GM12878 (cell line): ENCODE results near the gene RPS6KA2. TPM values are rescaled to one million over a fixed set of nuclear protein-coding genes. Genes with fewer than 3 reads are reported as not detected.

Experiments
- ATAC-seq: fragments of 200-7000 bp; cut with Tn5 transposase; 3 replicates; pipeline ENCODE4 v1.9.1; 2020; ENCODE audit warnings: mild to moderate bottlenecking, moderate library complexity
- BruUV-seq: library from RNA; stranded (reverse); fragments of 400-500 nt; replicated peaks from 2 replicates; lab custom pipeline; 2021; lab: Mats Ljungman, UMichigan
- CTCF ChIA-PET: fragments of 300-600 bp; sonication (Branson Sonifier 250); formaldehyde crosslinking; extraction: SDS; loops from one replicate; lab custom pipeline; 2021; ENCODE audit warnings: inconsistent platforms; lab: Yijun Ruan, JAX
- POLR2A ChIA-PET: fragments of 350-600 bp; formaldehyde crosslinking; extraction: SDS; loops from one replicate; lab custom pipeline; 2021; ENCODE audit warnings: inconsistent platforms; lab: Charles Lee
- RAD21 ChIA-PET: fragments of 300-600 bp; sonication (Branson Sonifier 250); formaldehyde crosslinking; loops from one replicate; lab custom pipeline; 2023; ENCODE audit warnings: antibody characterized with exemption; ENCODE audit not compliant: unreplicated experiment; lab: Charles Lee
- SMC1A ChIA-PET: fragments of 300-600 bp; sonication (Branson Sonifier 250); formaldehyde crosslinking; loops from one replicate; lab custom pipeline; 2023; ENCODE audit not compliant: unreplicated experiment, uncharacterized antibody; lab: Charles Lee
- DNase-seq: peaks from one replicate; pipeline ENCODE4 v3.0.0-alpha.2; 2011; ENCODE audit warnings: low read depth, low spot score
- FAIRE-seq: peaks from 3 replicates; lab custom pipeline; 2011; peaks lifted over from hg19 to GRCh38; lab: Jason Lieb, UNC
- H2AFZ ChIP-seq: 2 replicates; pipeline ENCODE4 v1.6.0; 2011; ENCODE audit warnings: low read depth, low read length, control low read depth; ENCODE audit not compliant: control insufficient read depth
- H3K27ac ChIP-seq: 2 replicates; pipeline ENCODE4 v1.5.1; 2011; ENCODE audit warnings: control low read depth; ENCODE audit not compliant: control insufficient read depth, insufficient read depth
- H3K27me3 ChIP-seq, 2 experiments: replicated peaks in 1 of 2; 2 replicates each; pipeline versions ENCODE4 v1.6.0 to v1.6.1; 2011; ENCODE audit warnings: low read length in 1 of 2; ENCODE audit not compliant: control insufficient read depth in 2 of 2, insufficient read depth in 2 of 2
- H3K36me3 ChIP-seq, 2 experiments: 2 replicates each; pipeline ENCODE4 v1.5.1; 2011; ENCODE audit warnings: low read length in 1 of 2; ENCODE audit not compliant: control insufficient read depth in 2 of 2, insufficient read depth in 2 of 2
- H3K4me1 ChIP-seq: 2 replicates; pipeline ENCODE4 v1.6.1; 2011; ENCODE audit warnings: mild to moderate bottlenecking, low read length, moderate library complexity, mixed read lengths; ENCODE audit not compliant: control insufficient read depth, insufficient read depth
- H3K4me2 ChIP-seq: 2 replicates; pipeline ENCODE4 v1.6.0; 2011; ENCODE audit warnings: control low read depth; ENCODE audit not compliant: control insufficient read depth, insufficient read depth
- H3K4me3 ChIP-seq: fragments of 200-600 bp; sonication (generic); 2 replicates; pipeline ENCODE4 v1.5.1; 2016
- H3K79me2 ChIP-seq: 2 replicates; pipeline ENCODE4 v1.6.0; 2011; ENCODE audit warnings: low read length; ENCODE audit not compliant: control insufficient read depth, insufficient read depth
- H3K9ac ChIP-seq: 2 replicates; pipeline ENCODE4 v1.8.0; 2011; ENCODE audit warnings: low read length, control low read depth, mixed read lengths; ENCODE audit not compliant: control insufficient read depth, insufficient read depth
- H3K9me3 ChIP-seq: replicated peaks from 3 replicates; pipeline ENCODE4 v1.5.1; 2011; ENCODE audit warnings: mild to moderate bottlenecking, low read length; ENCODE audit not compliant: control insufficient read depth, insufficient read depth
- H4K20me1 ChIP-seq: 2 replicates; pipeline ENCODE4 v1.6.0; 2011; ENCODE audit not compliant: control insufficient read depth, insufficient read depth
- ASH2L ChIP-seq: fragments of 300-600, 200-600 bp; sonication (generic); IDR thresholded peaks from 2 replicates; pipeline ENCODE4 v1.6.1; 2017; ENCODE audit warnings: low read depth, mild to moderate bottlenecking, borderline replicate concordance
- ATF2 ChIP-seq: IDR thresholded peaks from 2 replicates; pipeline ENCODE4 v1.6.1; 2012; ENCODE audit warnings: low read length, inconsistent platforms
- CREB1 ChIP-seq: IDR thresholded peaks from 2 replicates; pipeline ENCODE4 v1.6.1; 2012; ENCODE audit warnings: low read depth, mild to moderate bottlenecking, inconsistent platforms
- GABPA ChIP-seq: IDR thresholded peaks from 2 replicates; pipeline ENCODE4 v1.6.1; 2014; ENCODE audit warnings: antibody characterized with exemption, low read depth, mild to moderate bottlenecking, inconsistent platforms
- PAX5 ChIP-seq: IDR thresholded peaks from 2 replicates; pipeline ENCODE4 v1.6.1; 2011; ENCODE audit warnings: low read depth, low read length, borderline replicate concordance
- RFX5 ChIP-seq: IDR thresholded peaks from 2 replicates; pipeline ENCODE4 v1.6.1; 2011; ENCODE audit warnings: low read depth, low read length, improper control_type of control experiment
- SMARCA5 ChIP-seq: fragments of 450-650 bp; IDR thresholded peaks from 2 replicates; pipeline ENCODE4 v1.6.1; 2017; ENCODE audit warnings: mild to moderate bottlenecking
- SP1 ChIP-seq: IDR thresholded peaks from one replicate; pipeline ENCODE4 v1.6.1; 2011; ENCODE audit warnings: low read depth, low read length
- TCF7 ChIP-seq: IDR thresholded peaks from 2 replicates; pipeline ENCODE4 v1.6.1; 2014; ENCODE audit warnings: antibody characterized with exemption, borderline replicate concordance
- WGBS: methylation state at CpG from one replicate; pipeline ENCODE4 v1.1.6; 2016; ENCODE audit warnings: low lambda C conversion rate; ENCODE audit not compliant: insufficient replicate concordance, insufficient coverage; ENCODE audit errors: missing lambda C conversion rate; 5-methylcytosine and 5-hydroxymethylcytosine counted together
- in situ Hi-C: fragments of 300-500 bp; cut with MboI; formaldehyde crosslinking; loops from 9 replicates; pipeline ENCODE4 v1.14.3; 2018; ENCODE audit warnings: mixed read lengths
- intact Hi-C: fragments of 100-400 bp; cut with micrococcal nuclease; formaldehyde crosslinking; loops from one replicate; pipeline ENCODE4 v1.14.2; 2022; ENCODE audit not compliant: unreplicated experiment
- polyA plus RNA-seq, 11 experiments: library from polyadenylated mRNA; depleted of rRNA in 4 of 11; unstranded in 6 of 11; stranded (reverse) in 5 of 11; fragments of >200 nt; fragmentation: Nextera tagmentation in 4 of 11; fragmentation: Illumina TruSeq in 1 of 11; extraction: Ambion mirVana in 4 of 11; extraction: Trizol in 1 of 11; gene quantifications; 1 replicate in 1 of 11; 2 replicates in 10 of 11; pipeline versions ENCODE4 v1.2.1 to v1.2.3, GENCODE V29; 2011 to 2016; ENCODE audit warnings: inconsistent platforms in 2 of 11, missing spikeins in 2 of 11, low read depth in 1 of 11
- total RNA-seq, 4 experiments: library from RNA; depleted of rRNA in 3 of 4; stranded (reverse); fragments of >200 nt in 3 of 4; fragmentation: Illumina TruSeq in 1 of 4; extraction: Trizol in 1 of 4; gene quantifications; 2 replicates each; pipeline versions ENCODE4 v1.2.1 to v1.2.3, GENCODE V29; 2013 to 2021

The RPS6KA2 gene
- total and polyA plus RNA-seq, 10 of the 15 experiments (the other 5 are each of a cell fraction or from before 2014, with no cell fraction given), result 0.02 to 1.0 (median 0.22) TPM; not detected in 1

GRCh38 chr6:166667796-166668610, 41.0 kb upstream of the RPS6KA2 start:
- intact Hi-C loops (no loop called here), in situ Hi-C loops (no loop called here)
- RAD21 ChIA-PET, result no interaction called here
- POLR2A ChIA-PET, result interaction anchor here (0.6 kb wide), 1 partner anchor 880 kb away, joined by 3 read pairs; no protein-coding TSS in a partner anchor
- no peak for FAIRE-seq
- Histone ChIP-seq H3K27me3 (peaks cover 0 to 4% of the 10 kb centered on the region in 2 experiments; a peak in 1 of 4 replicates), H3K4me2 (no peak overlapping the region), H3K79me2 (no peaks in the 10 kb centered on the region), H3K4me3 (no peak overlapping the region), H2AFZ (no peak overlapping the region), H3K36me3 (no peaks in the 10 kb centered on the region), H3K27ac (no peak overlapping the region), H4K20me1 (no peaks in the 10 kb centered on the region), H3K4me1 (no peaks in the 10 kb centered on the region), H3K9ac (no peak overlapping the region), H3K9me3 (no peaks in the 10 kb centered on the region)
- CTCF ChIA-PET, result no interaction called here
- no peak for ATAC-seq
- 38% methylated on average over 18 of the region's 18 CpGs for WGBS
- no TSS peak for BruUV-seq
- TF ChIP-seq CREB1, result no peak
- no peak for TF ChIP-seq SMARCA5
- no peak for TF ChIP-seq GABPA
- no peak for TF ChIP-seq SP1
- TF ChIP-seq ATF2, result no peak
- no peak for TF ChIP-seq ASH2L
- no peak for TF ChIP-seq TCF7
- TF ChIP-seq PAX5, result no peak
- TF ChIP-seq RFX5, result no peak
- SMC1A ChIA-PET, result interaction anchor here (0.8 kb wide), 1 partner anchor 13 kb away, joined by 3 read pairs; no protein-coding TSS in a partner anchor
- no peak for DNase-seq
